Uterus (tissue), 2 donors: ENCODE data around the gene CEP83.

ENCODE experiments used
- POLR2A ChIP-seq, 2 donors: fragments of 450-650 bp; IDR thresholded peaks; one replicate each; pipeline ENCODE4 v1.6.1; 2016; ENCODE audit warnings: antibody characterized with exemption in 2 of 2, mild to moderate bottlenecking in 1 of 2, moderate library complexity in 1 of 2
- TF ChIP-seq, protein P1 (sequence below), 4 experiments: fragments of 200-600 bp in 2 of 4; fragments of 450-650 bp in 2 of 4; sonication (generic) in 2 of 4; IDR thresholded peaks; one replicate each; pipeline ENCODE4 v1.5.1; 2016 to 2019; ENCODE audit warnings: antibody characterized with exemption in 4 of 4, mild to moderate bottlenecking in 2 of 4, moderate library complexity in 1 of 4

- TF ChIP-seq, protein P1, sequence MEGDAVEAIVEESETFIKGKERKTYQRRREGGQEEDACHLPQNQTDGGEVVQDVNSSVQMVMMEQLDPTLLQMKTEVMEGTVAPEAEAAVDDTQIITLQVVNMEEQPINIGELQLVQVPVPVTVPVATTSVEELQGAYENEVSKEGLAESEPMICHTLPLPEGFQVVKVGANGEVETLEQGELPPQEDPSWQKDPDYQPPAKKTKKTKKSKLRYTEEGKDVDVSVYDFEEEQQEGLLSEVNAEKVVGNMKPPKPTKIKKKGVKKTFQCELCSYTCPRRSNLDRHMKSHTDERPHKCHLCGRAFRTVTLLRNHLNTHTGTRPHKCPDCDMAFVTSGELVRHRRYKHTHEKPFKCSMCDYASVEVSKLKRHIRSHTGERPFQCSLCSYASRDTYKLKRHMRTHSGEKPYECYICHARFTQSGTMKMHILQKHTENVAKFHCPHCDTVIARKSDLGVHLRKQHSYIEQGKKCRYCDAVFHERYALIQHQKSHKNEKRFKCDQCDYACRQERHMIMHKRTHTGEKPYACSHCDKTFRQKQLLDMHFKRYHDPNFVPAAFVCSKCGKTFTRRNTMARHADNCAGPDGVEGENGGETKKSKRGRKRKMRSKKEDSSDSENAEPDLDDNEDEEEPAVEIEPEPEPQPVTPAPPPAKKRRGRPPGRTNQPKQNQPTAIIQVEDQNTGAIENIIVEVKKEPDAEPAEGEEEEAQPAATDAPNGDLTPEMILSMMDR (IDR thresholded peaks at IDR 0.05) = no peak
- no peak for TF ChIP-seq POLR2A (IDR thresholded peaks at IDR 0.05)
Observed at GRCh38 chr12:94458877-94459727, 565 bp downstream of the CEP83 start.
